HG02943 (cell line): Measurements from ENCODE around the gene HSPB1.
"Not testable (repeated sequence)": the region's sequence is repeated elsewhere in the genome, so short reads cannot be mapped to it uniquely, and the experiment has no call there.

ENCODE experiments used
- ATAC-seq: cut with Tn5 transposase; IDR thresholded peaks from one replicate; pipeline ENCODE4 v1.9.1; 2021; ENCODE audit warnings: mild to moderate bottlenecking, low read depth, moderate library complexity; ENCODE audit not compliant: unreplicated experiment

HSPB1 gene

GRCh38 chr7:76302347-76303201 lies at the start of gene HSPB1:
TSS of gene HSPB1 (plus strand) at chr7:76302673. CDS start at chr7:76302713, 40 bp downstream.
- no peak for ATAC-seq

- ATAC-seq: no peak
Measured at GRCh38 chr7:76254781-76255180, 47.7 kb upstream of the HSPB1 start.

- no peak for ATAC-seq
Measured at GRCh38 chr7:76257973-76258372, 44.5 kb upstream of the HSPB1 start.

GRCh38 chr7:76259124-76260093 lies 43.1 kb upstream of the HSPB1 start:
- no peak for ATAC-seq

- ATAC-seq: no peak
Measured at GRCh38 chr7:76260171-76260703, 42.2 kb upstream of the HSPB1 start.

GRCh38 chr7:76261329-76261728 lies 41.1 kb upstream of the HSPB1 start:
- no peak for ATAC-seq

GRCh38 chr7:76261931-76262330 lies 40.5 kb upstream of the HSPB1 start:
- ATAC-seq: no peak

GRCh38 chr7:76262683-76263402 lies 39.6 kb upstream of the HSPB1 start:
- no peak for ATAC-seq

- no peak for ATAC-seq
Measured at GRCh38 chr7:76265299-76265698, 37.2 kb upstream of the HSPB1 start.

GRCh38 chr7:76267107-76267893 lies 35.2 kb upstream of the HSPB1 start:
- no peak for ATAC-seq

GRCh38 chr7:76267894-76268183 lies 34.6 kb upstream of the HSPB1 start:
- ATAC-seq: no peak

GRCh38 chr7:76268376-76268775 lies 34.1 kb upstream of the HSPB1 start:
- ATAC-seq: no peak

- ATAC-seq: no peak
Measured at GRCh38 chr7:76269895-76270294, 32.6 kb upstream of the HSPB1 start.

- not testable (repeated sequence) for ATAC-seq
Measured at GRCh38 chr7:76271384-76271783, 31.1 kb upstream of the HSPB1 start.

- ATAC-seq: no peak
Measured at GRCh38 chr7:76272142-76272541, 30.3 kb upstream of the HSPB1 start.

GRCh38 chr7:76272851-76273497 lies 29.5 kb upstream of the HSPB1 start:
- no peak for ATAC-seq

GRCh38 chr7:76273503-76273902 lies 29.0 kb upstream of the HSPB1 start:
- ATAC-seq: no peak

GRCh38 chr7:76278540-76278939 lies 23.9 kb upstream of the HSPB1 start:
- no peak for ATAC-seq

GRCh38 chr7:76280408-76280807 lies 22.1 kb upstream of the HSPB1 start:
- ATAC-seq: no peak
